ENCODE measurements around the gene GCLC.

DNA sequence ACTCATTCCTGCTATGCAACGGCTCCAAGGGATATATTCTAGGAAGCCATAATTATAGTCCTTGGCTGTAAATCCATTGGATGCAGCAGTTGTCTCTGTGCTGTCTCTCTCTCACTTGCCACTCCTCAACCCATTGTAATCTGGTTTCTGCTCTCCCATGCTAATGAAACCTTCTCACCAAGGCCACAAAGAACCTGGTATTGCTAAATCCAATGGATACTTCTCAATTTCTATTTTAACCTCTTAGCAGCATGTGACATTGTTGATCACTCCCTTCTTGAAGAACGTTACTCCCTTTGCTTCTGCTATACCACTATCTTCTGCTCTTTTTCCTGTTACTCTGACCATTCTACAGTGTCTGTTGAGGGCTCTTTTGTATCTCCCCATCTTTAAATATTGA, 39.8 kb upstream of the GCLC start:
- TF ChIP-seq, protein P1, sequence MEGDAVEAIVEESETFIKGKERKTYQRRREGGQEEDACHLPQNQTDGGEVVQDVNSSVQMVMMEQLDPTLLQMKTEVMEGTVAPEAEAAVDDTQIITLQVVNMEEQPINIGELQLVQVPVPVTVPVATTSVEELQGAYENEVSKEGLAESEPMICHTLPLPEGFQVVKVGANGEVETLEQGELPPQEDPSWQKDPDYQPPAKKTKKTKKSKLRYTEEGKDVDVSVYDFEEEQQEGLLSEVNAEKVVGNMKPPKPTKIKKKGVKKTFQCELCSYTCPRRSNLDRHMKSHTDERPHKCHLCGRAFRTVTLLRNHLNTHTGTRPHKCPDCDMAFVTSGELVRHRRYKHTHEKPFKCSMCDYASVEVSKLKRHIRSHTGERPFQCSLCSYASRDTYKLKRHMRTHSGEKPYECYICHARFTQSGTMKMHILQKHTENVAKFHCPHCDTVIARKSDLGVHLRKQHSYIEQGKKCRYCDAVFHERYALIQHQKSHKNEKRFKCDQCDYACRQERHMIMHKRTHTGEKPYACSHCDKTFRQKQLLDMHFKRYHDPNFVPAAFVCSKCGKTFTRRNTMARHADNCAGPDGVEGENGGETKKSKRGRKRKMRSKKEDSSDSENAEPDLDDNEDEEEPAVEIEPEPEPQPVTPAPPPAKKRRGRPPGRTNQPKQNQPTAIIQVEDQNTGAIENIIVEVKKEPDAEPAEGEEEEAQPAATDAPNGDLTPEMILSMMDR (IDR thresholded peaks at IDR 0.05): no peak
- no peak for TF ChIP-seq POLR2A (IDR thresholded peaks at IDR 0.05)

Measured in adrenal gland (tissue), 5 donors.